ENCODE measurements around the gene RHBG. TPM values are rescaled to one million over a fixed set of nuclear protein-coding genes. Genes with fewer than 3 reads are reported as not detected.
A peak's percentile ranks its signal among the peaks of the same experiment; 100 is the strongest.

RHBG gene
- total and polyA plus RNA-seq, 5 experiments from 2014 or later = not detected

DNA sequence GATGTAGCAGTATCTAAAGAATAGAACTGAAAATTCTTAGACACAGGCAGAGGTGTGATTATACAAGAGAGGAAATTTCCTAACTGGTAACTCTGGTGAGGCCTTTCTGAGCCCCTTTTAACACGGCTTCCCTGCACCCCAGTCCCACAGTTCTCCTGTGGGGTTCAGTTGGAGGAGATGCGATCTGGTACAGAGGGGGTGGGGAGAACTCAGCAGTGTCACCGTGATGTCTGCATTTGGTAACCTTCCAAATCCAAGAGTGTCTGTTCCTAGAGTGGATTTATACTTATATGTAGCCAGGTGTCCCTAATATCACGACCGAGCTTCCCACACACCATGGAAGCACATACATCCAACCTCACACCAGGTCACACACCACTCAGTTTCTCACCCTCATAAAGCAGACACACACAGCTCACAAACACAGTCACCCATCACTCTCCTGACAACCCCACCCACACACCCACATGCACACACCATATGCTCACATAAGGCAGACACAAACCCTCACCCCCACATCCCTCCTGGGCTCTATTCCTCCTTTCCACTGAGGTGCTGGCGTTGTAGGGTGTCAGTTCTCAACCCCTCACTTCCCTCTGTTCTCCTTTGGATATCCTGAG is 48.5 kb downstream of the RHBG start:
- Mint-ChIP-seq H3K27me3 (peaks cover 35 to 97% (median 63%) of the 10 kb centered on the region in 5 donors), H3K4me3 (no peak overlapping the region), H3K36me3 (peaks cover 0 to 2% (median 0%) of the 10 kb centered on the region in 3 donors), H3K4me1 (peaks cover 11 to 29% (median 24%) of the 10 kb centered on the region in 4 donors), H3K27ac (no peak overlapping the region), H3K9me3 (no peaks in the 10 kb centered on the region)
- DNase-seq = no peak
- no peak for ATAC-seq
- POLR2A ChIA-PET = no interaction called here

DNA sequence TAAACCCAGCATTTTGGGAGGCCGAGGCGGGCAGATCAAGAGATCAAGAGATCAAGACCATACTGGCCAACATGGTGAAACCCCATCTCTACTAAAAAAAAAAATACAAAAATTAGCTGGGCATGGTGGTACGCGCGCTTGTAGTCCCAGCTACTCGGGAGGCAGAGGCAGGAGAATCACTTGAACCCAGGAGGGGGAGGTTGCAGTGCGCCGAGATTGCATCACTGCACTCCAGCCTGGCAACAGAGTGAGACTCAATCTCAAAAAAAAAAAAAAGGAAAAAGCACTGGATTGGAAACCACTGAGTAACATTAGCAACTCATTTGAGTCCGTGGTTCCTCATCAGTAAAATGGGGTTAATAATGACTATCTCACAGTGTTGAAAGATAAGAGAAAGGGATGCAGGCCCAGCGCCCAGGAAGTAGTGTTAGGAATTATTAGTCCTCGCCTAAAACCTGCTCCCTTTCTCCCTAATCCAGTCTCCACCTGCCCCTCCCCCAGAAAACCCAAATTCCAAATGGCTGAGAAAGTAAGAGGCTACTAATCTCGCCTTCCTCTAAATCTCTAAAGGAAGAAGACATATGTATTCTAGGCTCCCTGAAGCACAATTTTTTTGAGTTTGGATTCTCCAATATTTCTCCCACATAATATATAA is 49.5 kb downstream of the RHBG start:
- no peak for DNase-seq
- no peak for ATAC-seq
- Mint-ChIP-seq H3K27ac (no peak overlapping the region), H3K36me3 (peaks cover 0 to 2% (median 0%) of the 10 kb centered on the region in 3 donors), H3K27me3 (peaks cover 40 to 97% (median 69%) of the 10 kb centered on the region in 5 donors), H3K4me3 (peak overlapping the region in 3 of 10 donors; percentile 45 to 91 (median 90)), H3K4me1 (peaks cover 11 to 29% (median 24%) of the 10 kb centered on the region in 4 donors), H3K9me3 (no peaks in the 10 kb centered on the region)
- POLR2A ChIA-PET = interaction anchor here (0.7 kb wide), 1 partner anchor 15 kb away, joined by 3 read pairs; no protein-coding TSS in a partner anchor

DNA sequence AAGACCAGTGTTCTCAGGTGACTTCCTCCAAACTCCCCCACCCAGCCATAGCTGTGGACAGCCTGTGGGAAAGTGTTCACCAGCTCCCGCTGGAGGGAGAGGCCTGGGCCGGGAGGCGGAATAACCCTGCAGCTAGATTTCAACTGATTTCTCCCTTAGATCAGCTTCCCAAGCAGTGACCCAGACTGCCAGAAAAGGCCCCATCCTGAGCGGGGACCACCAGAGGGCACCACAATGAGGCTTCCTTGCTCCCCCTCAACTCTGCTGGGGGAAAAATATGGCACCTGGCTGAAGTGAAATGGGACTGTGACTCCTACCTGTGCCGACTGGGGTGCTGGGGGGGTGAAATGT is 50.8 kb downstream of the RHBG start:
- POLR2A ChIA-PET = interaction anchor here (0.6 kb wide), 2 partner anchors 65 to 629 kb away, joined by 3 to 4 read pairs; no protein-coding TSS in a partner anchor
- peak overlapping the region; percentile 84 to 97 (median 90) for H3K4me3 Mint-ChIP-seq
- H3K27me3 Mint-ChIP-seq = peaks cover 42 to 97% (median 72%) of the 10 kb centered on the region in 5 donors

DNA sequence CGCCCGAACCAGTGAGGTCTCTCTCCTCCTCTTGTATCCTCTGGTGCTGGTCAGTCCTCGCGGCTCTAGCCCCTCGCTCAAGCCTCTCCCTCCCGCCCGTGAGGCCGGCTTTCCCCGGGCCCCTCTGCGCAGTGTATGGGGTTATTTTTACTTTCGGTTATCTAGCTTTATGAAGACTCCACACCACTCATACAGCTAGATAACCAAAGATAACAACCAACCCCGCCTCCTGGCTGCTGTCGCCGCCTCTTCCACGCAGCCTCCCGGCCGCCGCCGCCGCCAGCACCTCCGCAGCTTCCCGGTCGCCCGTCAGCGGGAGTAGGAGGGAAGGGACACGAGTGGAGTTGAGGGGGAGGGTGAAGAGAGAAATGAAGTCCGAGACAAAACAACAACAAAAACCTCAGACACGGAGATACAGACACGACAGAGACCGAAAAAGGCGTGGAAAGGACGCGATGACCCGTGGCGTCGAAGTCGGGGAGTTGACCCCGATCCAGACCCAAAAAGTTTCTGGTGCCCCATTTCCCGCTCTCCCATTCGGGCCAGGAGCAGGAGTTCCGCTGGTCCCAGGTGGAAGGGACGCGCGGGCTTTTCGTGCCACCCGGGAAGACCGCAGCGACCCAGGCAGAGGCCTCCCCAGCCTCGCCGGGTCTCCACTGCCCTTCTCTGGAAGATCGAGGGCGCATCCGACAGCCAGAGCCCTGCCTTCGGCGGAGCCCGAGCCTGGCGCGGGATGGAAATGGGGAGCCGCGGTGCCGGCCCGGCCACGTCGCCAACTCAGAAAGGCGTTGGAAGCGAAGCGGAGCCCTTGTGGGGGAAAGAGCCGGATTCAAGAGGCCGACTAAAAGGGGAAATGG is 51.4 kb downstream of the RHBG start:
- Mint-ChIP-seq H3K4me1 (peaks cover 11 to 29% (median 24%) of the 10 kb centered on the region in 4 donors), H3K27me3 (peaks cover 41 to 96% (median 70%) of the 10 kb centered on the region in 5 donors), H3K27ac (peak overlapping the region; percentile 51 to 92 (median 75)), H3K36me3 (no peaks in the 10 kb centered on the region), H3K4me3 (peak overlapping the region; percentile 84 to 97 (median 90)), H3K9me3 (no peaks in the 10 kb centered on the region)
- ATAC-seq (peak; percentile 71 to 79), DNase-seq (peak in 9 of 10 donors; percentile 12 to 59 (median 33))
- POLR2A ChIA-PET = interaction anchor here (0.6 kb wide), 3 partner anchors 65 to 1111 kb away, joined by 3 to 4 read pairs (median 4); no protein-coding TSS in a partner anchor

More for the DNA sequence above, 50.8 kb downstream of the RHBG start:
- peak in 9 of 10 donors; percentile 30 to 71 (median 52) for DNase-seq
- peak; percentile 69 to 72 for ATAC-seq
- peaks cover 11 to 29% (median 24%) of the 10 kb centered on the region in 4 donors for H3K4me1 Mint-ChIP-seq
- H3K36me3 Mint-ChIP-seq = no peaks in the 10 kb centered on the region
- H3K27ac Mint-ChIP-seq = peak overlapping the region in 9 of 10 donors; percentile 51 to 92 (median 77)
- no peaks in the 10 kb centered on the region for H3K9me3 Mint-ChIP-seq

DNA sequence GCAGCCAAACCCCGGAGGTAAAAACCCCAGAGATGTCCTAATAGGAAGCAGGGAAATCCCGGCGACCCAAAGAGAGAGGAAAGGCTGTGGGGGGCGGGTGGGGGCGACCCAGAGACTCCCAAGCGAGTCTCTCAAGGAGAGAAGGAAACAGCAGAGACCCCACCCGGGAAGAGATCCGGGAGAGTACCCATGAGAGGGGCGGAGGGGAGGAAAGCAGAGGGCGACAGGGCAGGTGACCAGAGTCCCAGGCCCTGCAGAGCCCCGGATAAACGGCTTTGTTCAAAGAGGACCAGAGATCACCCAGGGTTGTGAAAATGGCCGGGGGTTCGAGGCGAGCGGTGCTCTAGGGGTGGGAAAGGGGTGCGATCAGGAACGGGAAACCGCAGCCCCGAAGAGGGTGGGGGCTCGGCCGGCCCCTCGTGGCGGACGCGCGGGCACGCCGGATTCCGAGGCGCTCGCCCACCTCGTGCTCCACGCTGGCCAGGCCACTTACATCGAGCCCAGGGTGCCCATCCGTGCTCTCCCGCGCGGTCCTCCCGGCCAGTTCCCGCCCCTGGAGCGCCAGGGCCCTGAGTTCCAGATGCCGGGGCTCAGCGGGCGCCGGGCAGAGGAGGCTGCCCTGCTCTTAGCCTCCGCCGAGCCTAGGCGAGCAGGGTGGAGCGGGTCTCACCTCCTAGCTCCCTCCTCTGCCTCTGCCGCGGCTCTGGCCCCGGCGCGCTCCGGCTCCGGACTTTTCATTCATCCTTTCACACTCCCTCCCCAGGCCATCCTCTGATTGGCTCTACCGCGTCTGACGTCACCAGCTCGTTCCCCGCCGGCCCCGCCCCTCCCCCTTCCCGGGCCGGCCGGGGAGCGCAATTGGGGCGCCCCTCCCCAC is 52.3 kb downstream of the RHBG start:
- Mint-ChIP-seq H3K27me3 (peaks cover 41 to 92% (median 72%) of the 10 kb centered on the region in 5 donors), H3K4me3 (peak overlapping the region; percentile 84 to 97 (median 90)), H3K9me3 (no peaks in the 10 kb centered on the region), H3K27ac (peak overlapping the region in 3 of 10 donors; percentile 28 to 80 (median 48)), H3K36me3 (no peaks in the 10 kb centered on the region), H3K4me1 (peaks cover 12 to 29% (median 24%) of the 10 kb centered on the region in 4 donors)
- ATAC-seq (peak; percentile 68 to 69), DNase-seq (peak; percentile 34 to 74 (median 52))
- POLR2A ChIA-PET = interaction anchor here (1.0 kb wide), 1 partner anchor 11 kb away, joined by 3 read pairs; no protein-coding TSS in a partner anchor

DNA sequence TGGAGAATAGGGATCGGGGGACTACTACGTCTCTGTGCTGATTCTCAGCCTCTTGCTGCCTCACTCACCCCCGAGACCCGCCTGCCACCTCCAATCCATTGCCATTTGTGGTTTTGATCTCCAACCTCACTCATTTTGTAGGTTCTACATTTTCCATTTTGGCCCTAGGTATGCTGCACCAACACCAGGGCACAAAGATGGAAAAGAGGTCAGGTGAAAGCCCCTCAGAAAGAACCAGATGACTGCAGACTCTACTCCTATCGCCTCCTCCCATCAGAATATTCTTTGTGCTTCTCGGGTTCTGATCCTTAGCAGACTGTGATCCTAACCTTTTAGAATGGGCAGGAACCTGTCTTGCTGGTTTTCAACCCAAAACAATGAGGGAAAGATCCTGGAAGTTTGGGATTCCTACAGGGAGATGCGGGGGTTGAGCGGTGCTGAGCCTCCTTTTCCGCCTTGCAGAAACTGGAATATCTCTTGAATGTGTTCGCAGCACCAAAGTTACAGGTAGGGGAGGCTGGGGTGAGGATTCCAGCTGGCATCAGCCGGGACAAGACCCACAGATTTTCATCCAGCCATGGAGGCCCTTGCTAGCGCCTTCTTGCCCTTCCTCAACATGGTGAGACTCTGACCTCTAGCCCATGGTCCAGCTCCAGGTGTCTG is 53.1 kb downstream of the RHBG start:
- POLR2A ChIA-PET = interaction anchor here (1.0 kb wide), 1 partner anchor 10 kb away, joined by 3 read pairs; no protein-coding TSS in a partner anchor
- DNase-seq (peak in 1 of 10 donors; percentile 40), ATAC-seq (no peak)
- H3K27me3 Mint-ChIP-seq = peaks cover 42 to 92% (median 74%) of the 10 kb centered on the region in 5 donors
- H3K4me3 Mint-ChIP-seq = peak overlapping the region; percentile 64 to 97 (median 86)
- H3K27ac Mint-ChIP-seq = peak overlapping the region in 4 of 10 donors; percentile 9 to 58 (median 38)
- peaks cover 12 to 29% (median 24%) of the 10 kb centered on the region in 4 donors for H3K4me1 Mint-ChIP-seq
- H3K36me3 Mint-ChIP-seq = no peaks in the 10 kb centered on the region
- no peaks in the 10 kb centered on the region for H3K9me3 Mint-ChIP-seq

DNA sequence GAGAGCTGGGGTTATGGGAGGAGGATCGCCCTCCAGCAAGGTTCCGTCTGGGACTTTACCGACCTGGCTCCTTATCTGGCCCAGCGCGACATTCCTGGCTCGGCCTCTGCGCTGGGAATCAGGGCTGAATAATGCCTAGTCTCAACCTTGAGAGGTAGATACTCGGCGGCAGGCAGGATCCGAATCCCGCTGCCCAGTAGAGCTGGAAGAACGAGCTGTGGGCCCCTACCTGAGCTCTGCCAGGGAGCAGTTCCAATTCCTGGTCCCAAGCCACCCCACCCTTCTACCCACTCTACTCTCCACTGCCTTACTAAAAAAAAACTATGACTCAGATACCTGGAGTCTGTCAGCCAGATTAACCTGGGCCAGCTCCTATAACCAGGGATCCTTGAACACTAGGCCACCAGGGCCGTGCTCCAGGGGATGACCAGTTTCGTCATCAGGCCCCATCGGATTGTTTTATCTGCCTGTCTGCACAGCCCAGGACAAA is 53.6 kb downstream of the RHBG start:
- H3K36me3 Mint-ChIP-seq = no peaks in the 10 kb centered on the region
- no peaks in the 10 kb centered on the region for H3K9me3 Mint-ChIP-seq
- DNase-seq = no peak
- ATAC-seq = no peak
- peaks cover 45 to 92% (median 74%) of the 10 kb centered on the region in 5 donors for H3K27me3 Mint-ChIP-seq
- no peak overlapping the region for H3K27ac Mint-ChIP-seq
- peaks cover 12 to 29% (median 24%) of the 10 kb centered on the region in 4 donors for H3K4me1 Mint-ChIP-seq
- POLR2A ChIA-PET = no interaction called here
- H3K4me3 Mint-ChIP-seq = peak overlapping the region in 6 of 10 donors; percentile 24 to 97 (median 76)

DNA sequence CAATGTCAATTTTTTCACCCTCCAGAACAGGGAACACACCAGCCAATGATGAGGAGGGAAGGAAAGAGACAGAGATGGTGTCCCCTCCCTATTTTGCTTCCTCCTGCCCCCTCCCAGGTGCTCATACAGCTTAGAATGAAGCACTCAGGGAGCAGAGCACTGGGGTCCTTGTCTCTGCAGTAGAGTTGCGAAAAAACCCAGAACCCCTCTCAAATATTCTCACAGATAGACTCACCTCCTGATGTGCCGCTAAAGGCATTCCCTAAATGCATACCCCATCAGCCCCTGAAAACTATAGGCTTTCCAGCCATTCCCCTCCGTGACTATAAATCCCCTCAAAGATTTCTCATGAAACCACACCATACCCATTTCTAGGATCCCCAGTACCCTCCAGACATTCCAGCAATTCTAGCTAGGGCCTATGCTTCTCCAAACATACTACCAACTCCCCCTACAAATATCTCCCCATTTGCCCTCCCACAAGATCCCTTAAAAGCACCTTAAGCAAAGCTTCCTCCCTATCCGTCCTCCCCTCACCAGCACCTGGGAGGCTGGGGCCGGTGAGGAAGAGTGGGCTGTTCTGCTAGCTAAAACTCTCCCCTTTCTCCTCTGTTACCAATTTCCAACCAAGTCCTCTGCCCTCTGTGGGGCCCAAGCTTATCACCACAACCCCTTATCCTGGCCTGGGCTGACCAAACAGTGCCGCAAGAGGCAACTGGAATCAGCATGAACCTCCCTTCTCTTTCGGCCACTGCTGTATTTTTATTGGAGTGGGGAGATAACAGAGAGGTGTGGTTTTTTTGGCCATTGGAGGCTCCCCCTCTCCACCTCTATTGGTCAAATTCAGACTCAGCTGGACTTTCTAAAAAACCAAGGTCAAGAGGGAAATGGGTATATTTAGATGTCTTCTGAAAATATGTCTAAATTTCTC is 54.7 kb downstream of the RHBG start:
- no peak for ATAC-seq
- peaks cover 45 to 92% (median 78%) of the 10 kb centered on the region in 5 donors for H3K27me3 Mint-ChIP-seq
- peaks cover 12 to 29% (median 24%) of the 10 kb centered on the region in 4 donors for H3K4me1 Mint-ChIP-seq
- no peak overlapping the region for H3K27ac Mint-ChIP-seq
- no peak overlapping the region for H3K4me3 Mint-ChIP-seq
- no peak for DNase-seq
- H3K36me3 Mint-ChIP-seq = no peaks in the 10 kb centered on the region
- H3K9me3 Mint-ChIP-seq = no peaks in the 10 kb centered on the region
- POLR2A ChIA-PET = no interaction called here

- H3K4me1 Mint-ChIP-seq = peaks cover 14 to 21% (median 18%) of the 10 kb centered on the region in 4 donors
- no peaks in the 10 kb centered on the region for H3K9me3 Mint-ChIP-seq
- POLR2A ChIA-PET = no interaction called here
- no peaks in the 10 kb centered on the region for H3K36me3 Mint-ChIP-seq
- H3K4me3 Mint-ChIP-seq = no peak overlapping the region
- no peak for DNase-seq
- H3K27me3 Mint-ChIP-seq = peaks cover 43 to 94% (median 77%) of the 10 kb centered on the region in 5 donors
- H3K27ac Mint-ChIP-seq = no peak overlapping the region
- ATAC-seq = no peak
Measured at GRCh38 chr1:156424806-156425432, 55.9 kb downstream of the RHBG start.

DNA sequence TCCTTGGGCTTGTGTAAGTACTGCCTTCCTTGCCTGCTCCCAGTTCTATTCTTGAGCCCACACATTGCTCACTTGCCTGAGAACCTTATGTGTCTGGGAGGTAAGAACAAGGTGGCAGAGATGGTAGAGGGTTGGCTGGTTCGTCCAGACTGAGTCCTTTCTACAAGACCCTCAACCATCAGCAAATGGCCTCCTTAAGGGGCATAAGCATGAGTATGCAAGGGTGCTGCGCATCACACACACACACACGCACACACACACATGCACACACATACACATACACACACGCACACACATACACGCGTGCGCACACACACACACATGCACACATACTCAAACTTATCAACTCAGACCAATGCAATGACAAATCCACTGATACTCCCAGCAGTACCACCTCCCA is 56.9 kb downstream of the RHBG start:
- POLR2A ChIA-PET = interaction anchor here (0.7 kb wide), 1 partner anchor 458 kb away, joined by 3 read pairs; no protein-coding TSS in a partner anchor
- Mint-ChIP-seq H3K36me3 (no peaks in the 10 kb centered on the region), H3K27me3 (peaks cover 44 to 94% (median 75%) of the 10 kb centered on the region in 5 donors), H3K4me1 (peaks cover 8 to 11% (median 11%) of the 10 kb centered on the region in 4 donors), H3K9me3 (no peaks in the 10 kb centered on the region), H3K4me3 (no peak overlapping the region), H3K27ac (peak overlapping the region in 2 of 10 donors; percentile 47 to 63)
- DNase-seq = no peak
- ATAC-seq = no peak

Data from naive thymus-derived CD8-positive, alpha-beta T cell (primary cell).